Tibial nerve (tissue), 4 donors: Measurements from ENCODE around the gene TRMT11. TPM values are rescaled to one million over a fixed set of nuclear protein-coding genes. Genes with fewer than 3 reads are reported as not detected.

Experiments used
- DNase-seq, 2 donors: peaks; one replicate each; pipeline ENCODE4 v3.0.0-alpha.2; 2019; ENCODE audit warnings: low spot score in 2 of 2
- H3K27ac ChIP-seq, 4 donors: fragments of 200-600 bp; sonication (generic) in 3 of 4; one replicate each; pipeline ENCODE4 v1.5.1; 2017 to 2019; ENCODE audit warnings: mild to moderate bottlenecking in 1 of 4
- H3K27me3 ChIP-seq, 2 donors: fragments of 200-600 bp; sonication (generic) in 1 of 2; one replicate each; pipeline versions ENCODE4 v1.5.1 to v1.6.0; 2017 to 2019
- H3K36me3 ChIP-seq, 3 donors: fragments of 200-600 bp; sonication (generic); one replicate each; pipeline ENCODE4 v1.5.1; 2018 to 2019
- H3K4me1 ChIP-seq, 4 donors: fragments of 200-600 bp; sonication (generic) in 3 of 4; one replicate each; pipeline ENCODE4 v1.5.1; 2017 to 2019
- H3K4me3 ChIP-seq, 4 donors: fragments of 200-600 bp; sonication (generic) in 3 of 4; one replicate each; pipeline ENCODE4 v1.5.1; 2017 to 2019; ENCODE audit warnings: mild to moderate bottlenecking in 1 of 4, moderate library complexity in 1 of 4
- H3K9me3 ChIP-seq, 4 donors: fragments of 200-600 bp; sonication (generic) in 3 of 4; one replicate each; pipeline ENCODE4 v1.5.1; 2017 to 2019
- CTCF ChIP-seq, 5 experiments: fragments of 200-600 bp in 3 of 5; fragments of 450-650 bp in 2 of 5; sonication (generic) in 3 of 5; IDR thresholded peaks; one replicate each; pipeline ENCODE4 v1.5.1; 2016 to 2019; ENCODE audit warnings: antibody characterized with exemption in 5 of 5, mild to moderate bottlenecking in 3 of 5, moderate library complexity in 2 of 5
- EP300 ChIP-seq, 2 donors: sonication (generic); formaldehyde crosslinking; IDR thresholded peaks; one replicate each; pipeline ENCODE4 v1.6.1; 2017; ENCODE audit warnings: antibody characterized with exemption in 2 of 2, mild to moderate bottlenecking in 1 of 2
- POLR2A ChIP-seq, 2 donors: fragments of 450-650 bp; IDR thresholded peaks; one replicate each; pipeline ENCODE4 v1.6.1; 2017; ENCODE audit warnings: antibody characterized with exemption in 2 of 2, mild to moderate bottlenecking in 2 of 2, moderate library complexity in 2 of 2
- WGBS, 2 donors: methylation state at CpG; one replicate each; pipeline ENCODE4 v1.1.5; 2018; 5-methylcytosine and 5-hydroxymethylcytosine counted together
- total RNA-seq, 4 donors: library from RNA; depleted of rRNA; stranded (reverse); fragments of >200 nt; gene quantifications; one replicate each; pipeline ENCODE4 v1.1.0, GENCODE V29; 2016

The TRMT11 gene
- total RNA-seq, 4 donors from 2014 or later = 29.7 to 40.8 (median 33.7) TPM

- peaks cover 0 to 9% (median 2%) of the 10 kb centered on the region in 4 donors for H3K4me1 ChIP-seq
- H3K27ac ChIP-seq = no peak overlapping the region
- no peak for DNase-seq
- H3K9me3 ChIP-seq = peaks cover 0 to 3% (median 0%) of the 10 kb centered on the region in 4 donors
- no peaks in the 10 kb centered on the region for H3K27me3 ChIP-seq
- no peak for TF ChIP-seq POLR2A (IDR thresholded peaks at IDR 0.05)
- H3K4me3 ChIP-seq = no peak overlapping the region
- H3K36me3 ChIP-seq = peaks cover 0 to 33% (median 0%) of the 10 kb centered on the region in 3 donors
- WGBS, 2 donors = 71 to 73% methylated on average over 4 of the region's 4 CpGs
Measured at GRCh38 chr6:126040394-126040793, 54.1 kb downstream of the TRMT11 start.

GRCh38 chr6:126040826-126041225 is 54.5 kb downstream of the TRMT11 start:
- H3K27me3 ChIP-seq = no peaks in the 10 kb centered on the region
- no peak overlapping the region for H3K27ac ChIP-seq
- no peak for DNase-seq
- peaks cover 0 to 36% (median 0%) of the 10 kb centered on the region in 3 donors for H3K36me3 ChIP-seq
- no peak for TF ChIP-seq POLR2A (IDR thresholded peaks at IDR 0.05)
- TF ChIP-seq CTCF (IDR thresholded peaks at IDR 0.05) = no peak
- no peak for TF ChIP-seq EP300 (IDR thresholded peaks at IDR 0.05)
- H3K4me3 ChIP-seq = no peak overlapping the region
- peaks cover 0 to 3% (median 0%) of the 10 kb centered on the region in 4 donors for H3K9me3 ChIP-seq
- WGBS, 2 donors = 57 to 59% methylated on average over 1 of the region's 1 CpG
- peaks cover 0 to 9% (median 2%) of the 10 kb centered on the region in 4 donors for H3K4me1 ChIP-seq

GRCh38 chr6:126041516-126041915 is 55.2 kb downstream of the TRMT11 start:
- Histone ChIP-seq H3K4me3 (no peak overlapping the region), H3K4me1 (peaks cover 0 to 9% (median 2%) of the 10 kb centered on the region in 4 donors), H3K36me3 (peaks cover 0 to 42% (median 0%) of the 10 kb centered on the region in 3 donors), H3K9me3 (peaks cover 0 to 3% (median 0%) of the 10 kb centered on the region in 4 donors), H3K27ac (peak overlapping the region in 1 of 4 donors; percentile 1), H3K27me3 (no peaks in the 10 kb centered on the region)
- TF ChIP-seq POLR2A (IDR thresholded peaks at IDR 0.05) (no peak), CTCF (IDR thresholded peaks at IDR 0.05) (no peak), EP300 (IDR thresholded peaks at IDR 0.05) (no peak)
- DNase-seq = no peak

GRCh38 chr6:126042001-126042419 is 55.7 kb downstream of the TRMT11 start:
- DNase-seq = no peak
- TF ChIP-seq EP300 (IDR thresholded peaks at IDR 0.05) (no peak), POLR2A (IDR thresholded peaks at IDR 0.05) (no peak), CTCF (IDR thresholded peaks at IDR 0.05) (no peak)
- Histone ChIP-seq H3K36me3 (peaks cover 0 to 45% (median 0%) of the 10 kb centered on the region in 3 donors), H3K4me1 (peaks cover 0 to 9% (median 2%) of the 10 kb centered on the region in 4 donors), H3K27me3 (no peaks in the 10 kb centered on the region), H3K9me3 (peaks cover 0 to 3% (median 0%) of the 10 kb centered on the region in 4 donors), H3K27ac (peak overlapping the region in 1 of 4 donors; percentile 20), H3K4me3 (no peak overlapping the region)
- WGBS, 2 donors = 73 to 80% methylated on average over 1 of the region's 1 CpG

GRCh38 chr6:126047648-126048047 is 61.3 kb downstream of the TRMT11 start:
- H3K27me3 ChIP-seq = no peaks in the 10 kb centered on the region

More at GRCh38 chr6:126047648-126048047, 61.3 kb downstream of the TRMT11 start:
- H3K4me1 ChIP-seq = no peaks in the 10 kb centered on the region
- TF ChIP-seq POLR2A (IDR thresholded peaks at IDR 0.05) (no peak), EP300 (IDR thresholded peaks at IDR 0.05) (no peak), CTCF (IDR thresholded peaks at IDR 0.05) (no peak)
- no peak for DNase-seq
- 96 to 100% methylated on average over 7 of the region's 7 CpGs for WGBS, 2 donors
- H3K9me3 ChIP-seq = peaks cover 0 to 3% (median 0%) of the 10 kb centered on the region in 4 donors
- no peak overlapping the region for H3K4me3 ChIP-seq
- no peak overlapping the region for H3K27ac ChIP-seq
- peaks cover 0 to 48% (median 0%) of the 10 kb centered on the region in 3 donors for H3K36me3 ChIP-seq
